ENCODE results near the gene IVNS1ABP. TPM values are rescaled to one million over a fixed set of nuclear protein-coding genes. Genes with fewer than 3 reads are reported as not detected.

Gene IVNS1ABP
- total RNA-seq, 6 experiments from 2014 or later: 34.1 to 52.4 (median 41.2) TPM

DNA sequence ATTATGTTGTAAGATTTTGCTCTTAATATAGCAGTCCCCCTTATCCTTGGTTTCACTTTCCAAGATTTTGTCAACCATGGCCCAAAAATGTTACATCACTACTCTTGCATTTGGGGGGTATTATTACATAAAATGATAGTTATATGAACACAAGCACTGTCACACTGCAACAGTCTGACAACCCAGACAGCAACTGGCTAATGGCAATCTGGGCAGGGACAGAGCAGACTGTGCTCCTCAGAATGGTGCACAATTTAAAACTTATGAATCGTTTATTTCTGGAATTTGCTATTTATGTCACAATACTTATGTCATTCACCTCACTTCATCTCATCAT, 2.1 kb upstream of the IVNS1ABP start:
- Mint-ChIP-seq H3K27ac (no peak overlapping the region; the same call in 1 of the 2 replicates), H3K27me3 (ENCODE audit: insufficient read depth) (no peaks in the 10 kb centered on the region; the same call in 1 of the 2 replicates), H3K4me1 (ENCODE audit: low read depth) (peaks cover 40% of the 10 kb centered on the region), H3K4me3 (no peak overlapping the region; the same call in 1 of the 2 replicates), H3K9me3 (peaks cover 8% of the 10 kb centered on the region), H3K36me3 (ENCODE audit: low read depth) (peaks cover 12% of the 10 kb centered on the region; the same call in 1 of the 2 replicates)
- no peak for DNase-seq
- TF ChIP-seq CTCF (IDR thresholded peaks at IDR 0.05): no peak

DNA sequence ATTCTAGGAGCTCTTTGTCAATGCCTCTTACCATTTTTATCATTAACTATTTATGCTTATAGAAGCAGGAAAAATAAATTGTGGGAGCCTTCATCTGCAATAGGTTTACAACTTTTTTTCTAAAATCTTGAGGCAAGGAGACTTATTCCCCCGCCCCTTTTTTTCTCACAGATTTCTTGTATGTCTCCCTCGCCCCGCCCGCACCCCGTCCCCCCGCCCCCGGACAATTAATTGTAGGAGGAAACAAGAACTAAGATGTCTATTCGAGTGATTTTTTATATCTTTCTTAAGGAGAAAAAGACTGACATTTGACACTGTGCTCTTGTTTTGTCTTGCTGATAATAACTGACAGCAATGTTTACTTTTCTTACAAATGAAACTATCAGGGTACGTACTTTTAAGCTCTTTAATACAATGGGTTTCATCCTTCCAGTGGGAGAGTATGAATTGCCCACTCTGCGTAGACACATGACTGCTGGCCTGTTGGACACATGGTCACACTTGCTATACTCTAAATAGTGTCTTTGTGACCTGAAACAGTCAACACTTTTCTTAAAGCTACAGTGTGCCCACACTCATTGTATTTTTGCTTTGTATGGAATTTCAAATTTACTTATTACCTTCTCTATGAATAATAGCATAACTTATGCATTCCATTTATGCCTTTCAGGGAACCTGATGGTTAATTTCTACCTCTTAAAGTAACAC, 1.5 kb upstream of the IVNS1ABP start:
- H3K4me1 Mint-ChIP-seq (ENCODE audit: low read depth): peaks cover 45% of the 10 kb centered on the region
- peak overlapping the region; percentile 97 for H3K4me3 Mint-ChIP-seq
- peaks cover 8% of the 10 kb centered on the region for H3K9me3 Mint-ChIP-seq
- no peak for DNase-seq
- peaks cover 12% of the 10 kb centered on the region; the same call in 1 of the 2 replicates for H3K36me3 Mint-ChIP-seq (ENCODE audit: low read depth)
- H3K27me3 Mint-ChIP-seq (ENCODE audit: insufficient read depth): no peaks in the 10 kb centered on the region; the same call in 1 of the 2 replicates
- H3K27ac Mint-ChIP-seq: no peak overlapping the region; the same call in 1 of the 2 replicates
- no peak for TF ChIP-seq CTCF (IDR thresholded peaks at IDR 0.05)

GRCh38 chr1:185317886-185318310, 855 bp upstream of the IVNS1ABP start:
- H3K27me3 Mint-ChIP-seq (ENCODE audit: insufficient read depth): no peaks in the 10 kb centered on the region; the same call in 1 of the 2 replicates
- H3K4me1 Mint-ChIP-seq (ENCODE audit: low read depth): peaks cover 52% of the 10 kb centered on the region
- peak; percentile 5 for DNase-seq
- peak overlapping the region; percentile 97 for H3K4me3 Mint-ChIP-seq
- H3K9me3 Mint-ChIP-seq: peaks cover 8% of the 10 kb centered on the region
- no peak for TF ChIP-seq CTCF (IDR thresholded peaks at IDR 0.05)
- peaks cover 12% of the 10 kb centered on the region; the same call in 1 of the 2 replicates for H3K36me3 Mint-ChIP-seq (ENCODE audit: low read depth)
- peak overlapping the region; percentile 93 for H3K27ac Mint-ChIP-seq

DNA sequence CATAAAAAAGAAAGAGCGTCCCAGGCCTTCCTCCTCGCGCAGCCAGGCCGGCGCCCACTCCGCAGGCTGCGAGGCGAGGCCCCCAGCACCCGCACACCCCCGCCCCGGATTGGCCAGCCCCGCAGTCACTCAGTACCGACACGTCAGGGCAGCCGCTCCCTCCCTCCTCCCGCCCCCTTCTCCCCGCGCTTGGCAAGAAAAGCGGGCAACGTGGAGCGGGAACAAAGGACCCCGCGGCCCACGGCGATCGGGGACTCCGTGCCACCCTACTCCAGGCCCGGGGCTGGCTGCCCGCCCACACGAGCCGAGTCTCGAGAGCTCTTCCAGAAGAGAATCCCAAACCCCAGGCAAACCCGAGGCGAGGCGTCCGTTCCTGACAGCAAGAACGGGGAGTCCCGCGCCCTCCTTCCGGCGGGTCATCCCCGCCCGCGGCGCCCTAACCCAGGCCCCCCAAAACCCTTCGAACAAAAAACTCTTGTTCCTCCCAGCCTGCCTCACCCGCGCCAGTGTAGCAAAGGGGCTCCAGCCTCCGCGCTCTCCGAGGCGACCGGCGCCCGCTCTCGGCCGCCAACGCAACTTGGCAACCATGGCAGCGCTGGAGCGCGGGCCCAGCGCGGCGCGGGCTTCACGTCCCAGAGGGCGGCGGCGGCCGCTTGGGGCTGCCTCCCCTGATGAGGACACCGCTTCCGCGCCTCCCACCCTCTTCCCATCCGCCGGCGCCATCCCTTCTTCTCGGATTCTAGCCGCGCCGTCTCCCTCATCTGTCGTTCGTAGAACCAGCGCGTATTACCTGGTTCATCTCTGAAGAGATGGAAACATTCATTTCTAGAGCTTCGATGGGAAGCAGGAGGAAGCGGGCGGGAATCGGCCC, 645 bp downstream of the IVNS1ABP start:
- Mint-ChIP-seq H3K4me1 (ENCODE audit: low read depth) (peaks cover 66% of the 10 kb centered on the region), H3K36me3 (ENCODE audit: low read depth) (peaks cover 12% of the 10 kb centered on the region; the same call in 1 of the 2 replicates), H3K9me3 (peaks cover 7% of the 10 kb centered on the region), H3K27ac (peak overlapping the region; percentile 93), H3K27me3 (ENCODE audit: insufficient read depth) (no peaks in the 10 kb centered on the region; the same call in 1 of the 2 replicates), H3K4me3 (peak overlapping the region; percentile 97)
- no peak for TF ChIP-seq CTCF (IDR thresholded peaks at IDR 0.05)
- DNase-seq: peak; percentile 90

DNA sequence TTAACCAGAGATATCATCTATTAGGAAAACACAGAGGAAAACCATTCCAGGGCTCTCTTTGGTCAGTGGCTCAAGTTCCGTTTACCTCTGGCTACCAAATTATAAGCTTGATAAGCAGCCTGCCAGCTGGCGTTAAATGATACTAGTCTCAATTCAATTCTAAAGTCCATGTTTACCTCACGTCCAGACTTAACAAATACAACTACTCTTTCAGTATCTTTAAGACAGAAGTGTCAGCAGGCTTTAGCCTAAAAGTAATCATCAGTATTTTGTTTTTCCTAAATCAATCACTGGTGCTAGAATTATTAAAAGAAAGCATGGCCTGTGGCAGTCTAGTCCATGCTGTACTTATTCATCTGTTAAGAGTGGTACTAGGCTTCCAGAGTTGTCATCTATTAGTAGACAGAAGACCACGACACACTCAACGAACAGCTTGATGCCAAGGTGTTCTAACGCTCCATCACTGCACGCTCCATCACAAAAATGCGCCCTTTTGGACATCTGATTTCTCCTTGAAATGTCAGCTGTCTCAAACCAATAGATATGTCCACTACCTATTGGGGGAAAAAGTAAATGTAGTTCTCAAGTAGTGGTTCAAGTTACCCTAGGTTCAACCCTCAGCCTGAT, 1.5 kb downstream of the IVNS1ABP start:
- peaks cover 66% of the 10 kb centered on the region for H3K4me1 Mint-ChIP-seq (ENCODE audit: low read depth)
- no peak for DNase-seq
- peak overlapping the region; percentile 97 for H3K4me3 Mint-ChIP-seq

More for the DNA sequence above, 1.5 kb downstream of the IVNS1ABP start:
- TF ChIP-seq CTCF (IDR thresholded peaks at IDR 0.05): no peak
- Mint-ChIP-seq H3K36me3 (ENCODE audit: low read depth) (peaks cover 4% of the 10 kb centered on the region; the same call in 1 of the 2 replicates), H3K9me3 (no peaks in the 10 kb centered on the region), H3K27ac (peak overlapping the region; percentile 93), H3K27me3 (ENCODE audit: insufficient read depth) (no peaks in the 10 kb centered on the region; the same call in 1 of the 2 replicates)
